H1 (cell line): Measurements from ENCODE around the gene CAMTA1. TPM values are rescaled to one million over a fixed set of nuclear protein-coding genes. Genes with fewer than 3 reads are reported as not detected.

Experiments
- ASH2L ChIP-seq: fragments of 200-600, 300-600 bp; sonication (generic); IDR thresholded peaks from one replicate; pipeline ENCODE4 v1.7.1; 2017; ENCODE audit warnings: low read length
- CHD2 ChIP-seq: IDR thresholded peaks from 2 replicates; pipeline ENCODE4 v1.6.1; 2012; ENCODE audit warnings: low read length, improper control_type of control experiment
- EP300 ChIP-seq, 2 experiments: IDR thresholded peaks; 1 replicate in 1 of 2; 2 replicates in 1 of 2; pipeline ENCODE4 v1.6.1; 2011 to 2012; ENCODE audit warnings: low read depth in 2 of 2, low read length in 2 of 2, mild to moderate bottlenecking in 2 of 2, borderline replicate concordance in 1 of 2, inconsistent platforms in 1 of 2, moderate library complexity in 1 of 2
- FOSL1 ChIP-seq: IDR thresholded peaks from 2 replicates; pipeline ENCODE4 v1.6.1; 2011; ENCODE audit warnings: mild to moderate bottlenecking, low read depth, low read length, moderate library complexity; ENCODE audit not compliant: insufficient read depth
- NANOG ChIP-seq: IDR thresholded peaks from 2 replicates; pipeline ENCODE4 v1.6.1; 2011; ENCODE audit warnings: low read length, low read depth, mild to moderate bottlenecking, inconsistent platforms; ENCODE audit not compliant: insufficient read depth, poor library complexity, severe bottlenecking
- NRF1 ChIP-seq: IDR thresholded peaks from 2 replicates; pipeline ENCODE4 v1.6.1; 2011; ENCODE audit warnings: mild to moderate bottlenecking, low read depth, low read length, improper control_type of control experiment
- RBBP5 ChIP-seq: IDR thresholded peaks from 2 replicates; pipeline ENCODE4 v1.7.1; 2012; ENCODE audit warnings: low read depth, mild to moderate bottlenecking, inconsistent platforms, low read length, moderate library complexity, borderline replicate concordance
- RNF2 ChIP-seq: fragments of 200-900, 300-1000 bp; sonication (generic); IDR thresholded peaks from 2 replicates; pipeline ENCODE4 v1.7.1; 2016; ENCODE audit warnings: borderline replicate concordance, low read depth, mild to moderate bottlenecking, antibody characterized with exemption, low read length; ENCODE audit not compliant: poor library complexity, severe bottlenecking; ENCODE audit errors: missing control alignments
- YY1 ChIP-seq: IDR thresholded peaks from 2 replicates; pipeline ENCODE4 v1.6.1; 2011; ENCODE audit warnings: low read depth, mild to moderate bottlenecking, low read length
- polyA plus RNA-seq, 7 experiments: library from polyadenylated mRNA; depleted of rRNA in 3 of 7; stranded (reverse) in 5 of 7; unstranded in 2 of 7; fragments of >200 nt in 5 of 7; fragments of 200-250 nt in 2 of 7; gene quantifications; 1 replicate in 5 of 7; 2 replicates in 1 of 7; 4 replicates in 1 of 7; pipeline versions ENCODE4 v1.2.1 to v1.2.3, GENCODE V29; 2011 to 2013; ENCODE audit warnings: missing spikeins in 2 of 7, mixed read lengths in 2 of 7
- total RNA-seq: library from RNA; stranded (reverse); fragmentation: NEBNext Ultra II Directional; extraction: Animal tissue kit (Norgen Biotek cat#: 25700); gene quantifications from 2 replicates; pipeline ENCODE4 v1.2.1, GENCODE V29; 2021

Gene CAMTA1
- total and polyA plus RNA-seq, 2 of the 8 experiments (the other 6 are each of a cell fraction or from before 2014, with no cell fraction given): 65.0 to 119 TPM

GRCh38 chr1:7558481-7558880 is 773.2 kb downstream of the CAMTA1 start (continued):
- TF ChIP-seq EP300 (IDR thresholded peaks at IDR 0.05; ENCODE audit: borderline replicate concordance in 1 of 2, low read depth in 2 of 2, low read length in 2 of 2) (no peak), RNF2 (no peak), NRF1 (no peak), RBBP5 (no peak), CHD2 (no peak), ASH2L (no peak), NANOG (no peak), YY1 (no peak), FOSL1 (no peak)
- TF ChIP-seq, all 59 proteins: peak for 0
